ENCODE results near the gene NUP188.

The NUP188 gene

DNA sequence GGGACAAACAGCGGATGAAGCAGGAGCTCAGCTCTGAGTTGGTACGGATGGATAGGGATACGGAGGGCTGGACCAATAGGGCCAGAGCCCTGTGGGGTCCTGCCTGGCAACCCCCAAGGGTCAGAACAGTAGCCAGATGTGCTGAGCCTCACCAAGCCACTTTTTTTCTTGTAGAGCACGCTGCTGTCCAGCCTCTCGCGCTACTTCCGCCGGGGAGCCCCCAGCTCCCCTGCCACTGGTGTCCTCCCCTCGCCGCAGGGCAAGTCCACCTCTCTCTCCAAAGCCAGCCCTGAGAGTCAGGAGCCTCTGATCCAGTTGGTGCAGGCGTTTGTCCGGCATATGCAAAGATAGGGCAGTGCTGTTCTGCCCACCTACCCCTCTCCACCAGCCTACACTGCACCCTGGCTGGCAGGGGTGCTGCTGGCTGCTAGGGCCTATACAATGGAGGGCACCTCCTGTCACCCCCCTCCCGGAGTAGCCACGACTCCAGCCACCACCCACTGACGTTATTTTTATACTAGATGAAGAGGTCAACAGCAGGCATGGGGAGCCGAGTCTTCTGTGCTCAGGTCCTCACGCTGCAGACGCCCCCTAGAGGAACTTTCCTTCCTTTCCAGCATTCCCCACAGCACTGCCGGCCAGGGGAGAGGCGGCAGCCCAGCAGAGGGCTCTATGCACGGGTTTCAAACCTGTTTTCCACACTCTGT is 59.0 kb downstream of the NUP188 start:
- Histone ChIP-seq H3K9me3 (ENCODE audit: control insufficient read depth, insufficient read depth, low read depth, low read length) (no peaks in the 10 kb centered on the region), H3K27ac (ENCODE audit: extremely low read depth, low read depth, low read length) (no peak overlapping the region), H3K36me3 (ENCODE audit: control insufficient read depth in 2 of 2, insufficient read depth in 1 of 2, low read length in 2 of 2) (peaks cover 3 to 83% of the 10 kb centered on the region in 2 experiments; a peak in 2 of 3 replicates), H3K4me3 (ENCODE audit: low read depth, low read length) (no peak overlapping the region), H3K4me1 (ENCODE audit: control insufficient read depth, insufficient read depth, low read length) (no peaks in the 10 kb centered on the region)
- POLR2A ChIA-PET, result interaction anchor here (0.6 to 2.6 kb wide), 6 partner anchors 9 to 58 kb away, joined by 3 to 10 read pairs (median 4); partner anchors contain the start of genes MIGA2 and SH3GLB2
- CTCF ChIA-PET, result interaction anchor here (0.7 to 3.3 kb wide), 26 partner anchors 8 to 830 kb away, joined by 3 to 31 read pairs (median 4); partner anchors contain the start of genes MIGA2 and SH3GLB2
- TF ChIP-seq ZNF707 (tag by site-specific recombination; IDR thresholded peaks at IDR 0.05) (no peak), ZNF19 (tag by site-specific recombination; IDR thresholded peaks at IDR 0.05; ENCODE audit: low read depth) (no peak), ZNF121 (tag by site-specific recombination; IDR thresholded peaks at IDR 0.05) (no peak), ZNF354C (tag by site-specific recombination; IDR thresholded peaks at IDR 0.05; ENCODE audit: borderline replicate concordance, low read depth) (no peak), ZNF521 (tag by site-specific recombination; IDR thresholded peaks at IDR 0.05) (no peak), OVOL3 (tag by site-specific recombination; IDR thresholded peaks at IDR 0.05) (no peak), SP7 (tag by site-specific recombination; IDR thresholded peaks at IDR 0.05) (peak; percentile 18; the same call in 1 of the 2 replicates), ZNF140 (tag by site-specific recombination; IDR thresholded peaks at IDR 0.05) (no peak), ZNF558 (tag by site-specific recombination; IDR thresholded peaks at IDR 0.05) (no peak), ZNF157 (tag by site-specific recombination; IDR thresholded peaks at IDR 0.05) (no peak), ZNF37A (tag by site-specific recombination; IDR thresholded peaks at IDR 0.05) (no peak), ZNF423 (tag by site-specific recombination; IDR thresholded peaks at IDR 0.05) (no peak), GLIS2 (tag by site-specific recombination; IDR thresholded peaks at IDR 0.05) (peak; percentile 51), ZNF530 (tag by site-specific recombination; IDR thresholded peaks at IDR 0.05; ENCODE audit: low read depth) (no peak), ZNF544 (tag by site-specific recombination; IDR thresholded peaks at IDR 0.05) (no peak), ZIC2 (tag by site-specific recombination; IDR thresholded peaks at IDR 0.05) (peak; percentile 31; the same call in 1 of the 2 replicates), ZNF621 (tag by site-specific recombination; IDR thresholded peaks at IDR 0.05) (no peak), ZNF174 (tag by site-specific recombination; IDR thresholded peaks at IDR 0.05) (no peak), ZNF623 (tag by site-specific recombination; IDR thresholded peaks at IDR 0.05) (no peak), ZBTB1 (tag by site-specific recombination; IDR thresholded peaks at IDR 0.05) (no peak), MYNN (tag by site-specific recombination; IDR thresholded peaks at IDR 0.05; ENCODE audit: borderline replicate concordance) (no peak), ZEB2 (tag by site-specific recombination; IDR thresholded peaks at IDR 0.05) (no peak), ZNF266 (tag by site-specific recombination; IDR thresholded peaks at IDR 0.05; ENCODE audit: low read depth) (no peak), ZFP37 (tag by site-specific recombination; IDR thresholded peaks at IDR 0.05) (no peak)
- TF ChIP-seq, protein P1, sequence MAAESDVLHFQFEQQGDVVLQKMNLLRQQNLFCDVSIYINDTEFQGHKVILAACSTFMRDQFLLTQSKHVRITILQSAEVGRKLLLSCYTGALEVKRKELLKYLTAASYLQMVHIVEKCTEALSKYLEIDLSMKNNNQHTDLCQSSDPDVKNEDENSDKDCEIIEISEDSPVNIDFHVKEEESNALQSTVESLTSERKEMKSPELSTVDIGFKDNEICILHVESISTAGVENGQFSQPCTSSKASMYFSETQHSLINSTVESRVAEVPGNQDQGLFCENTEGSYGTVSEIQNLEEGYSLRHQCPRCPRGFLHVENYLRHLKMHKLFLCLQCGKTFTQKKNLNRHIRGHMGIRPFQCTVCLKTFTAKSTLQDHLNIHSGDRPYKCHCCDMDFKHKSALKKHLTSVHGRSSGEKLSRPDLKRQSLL (tag by site-specific recombination; IDR thresholded peaks at IDR 0.05), result no peak
- TF ChIP-seq, protein P2, sequence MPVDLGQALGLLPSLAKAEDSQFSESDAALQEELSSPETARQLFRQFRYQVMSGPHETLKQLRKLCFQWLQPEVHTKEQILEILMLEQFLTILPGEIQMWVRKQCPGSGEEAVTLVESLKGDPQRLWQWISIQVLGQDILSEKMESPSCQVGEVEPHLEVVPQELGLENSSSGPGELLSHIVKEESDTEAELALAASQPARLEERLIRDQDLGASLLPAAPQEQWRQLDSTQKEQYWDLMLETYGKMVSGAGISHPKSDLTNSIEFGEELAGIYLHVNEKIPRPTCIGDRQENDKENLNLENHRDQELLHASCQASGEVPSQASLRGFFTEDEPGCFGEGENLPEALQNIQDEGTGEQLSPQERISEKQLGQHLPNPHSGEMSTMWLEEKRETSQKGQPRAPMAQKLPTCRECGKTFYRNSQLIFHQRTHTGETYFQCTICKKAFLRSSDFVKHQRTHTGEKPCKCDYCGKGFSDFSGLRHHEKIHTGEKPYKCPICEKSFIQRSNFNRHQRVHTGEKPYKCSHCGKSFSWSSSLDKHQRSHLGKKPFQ (tag by site-specific recombination; IDR thresholded peaks at IDR 0.05), result no peak
- TF ChIP-seq, protein P3, sequence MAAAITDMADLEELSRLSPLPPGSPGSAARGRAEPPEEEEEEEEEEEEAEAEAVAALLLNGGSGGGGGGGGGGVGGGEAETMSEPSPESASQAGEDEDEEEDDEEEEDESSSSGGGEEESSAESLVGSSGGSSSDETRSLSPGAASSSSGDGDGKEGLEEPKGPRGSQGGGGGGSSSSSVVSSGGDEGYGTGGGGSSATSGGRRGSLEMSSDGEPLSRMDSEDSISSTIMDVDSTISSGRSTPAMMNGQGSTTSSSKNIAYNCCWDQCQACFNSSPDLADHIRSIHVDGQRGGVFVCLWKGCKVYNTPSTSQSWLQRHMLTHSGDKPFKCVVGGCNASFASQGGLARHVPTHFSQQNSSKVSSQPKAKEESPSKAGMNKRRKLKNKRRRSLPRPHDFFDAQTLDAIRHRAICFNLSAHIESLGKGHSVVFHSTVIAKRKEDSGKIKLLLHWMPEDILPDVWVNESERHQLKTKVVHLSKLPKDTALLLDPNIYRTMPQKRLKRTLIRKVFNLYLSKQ (tag by site-specific recombination; IDR thresholded peaks at IDR 0.05; ENCODE audit: borderline replicate concordance), result no peak
- TF ChIP-seq, protein P4, sequence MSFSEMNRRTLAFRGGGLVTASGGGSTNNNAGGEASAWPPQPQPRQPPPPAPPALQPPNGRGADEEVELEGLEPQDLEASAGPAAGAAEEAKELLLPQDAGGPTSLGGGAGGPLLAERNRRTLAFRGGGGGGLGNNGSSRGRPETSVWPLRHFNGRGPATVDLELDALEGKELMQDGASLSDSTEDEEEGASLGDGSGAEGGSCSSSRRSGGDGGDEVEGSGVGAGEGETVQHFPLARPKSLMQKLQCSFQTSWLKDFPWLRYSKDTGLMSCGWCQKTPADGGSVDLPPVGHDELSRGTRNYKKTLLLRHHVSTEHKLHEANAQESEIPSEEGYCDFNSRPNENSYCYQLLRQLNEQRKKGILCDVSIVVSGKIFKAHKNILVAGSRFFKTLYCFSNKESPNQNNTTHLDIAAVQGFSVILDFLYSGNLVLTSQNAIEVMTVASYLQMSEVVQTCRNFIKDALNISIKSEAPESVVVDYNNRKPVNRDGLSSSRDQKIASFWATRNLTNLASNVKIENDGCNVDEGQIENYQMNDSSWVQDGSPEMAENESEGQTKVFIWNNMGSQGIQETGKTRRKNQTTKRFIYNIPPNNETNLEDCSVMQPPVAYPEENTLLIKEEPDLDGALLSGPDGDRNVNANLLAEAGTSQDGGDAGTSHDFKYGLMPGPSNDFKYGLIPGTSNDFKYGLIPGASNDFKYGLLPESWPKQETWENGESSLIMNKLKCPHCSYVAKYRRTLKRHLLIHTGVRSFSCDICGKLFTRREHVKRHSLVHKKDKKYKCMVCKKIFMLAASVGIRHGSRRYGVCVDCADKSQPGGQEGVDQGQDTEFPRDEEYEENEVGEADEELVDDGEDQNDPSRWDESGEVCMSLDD (tag by site-specific recombination; IDR thresholded peaks at IDR 0.05), result no peak
- TF ChIP-seq, protein P5, sequence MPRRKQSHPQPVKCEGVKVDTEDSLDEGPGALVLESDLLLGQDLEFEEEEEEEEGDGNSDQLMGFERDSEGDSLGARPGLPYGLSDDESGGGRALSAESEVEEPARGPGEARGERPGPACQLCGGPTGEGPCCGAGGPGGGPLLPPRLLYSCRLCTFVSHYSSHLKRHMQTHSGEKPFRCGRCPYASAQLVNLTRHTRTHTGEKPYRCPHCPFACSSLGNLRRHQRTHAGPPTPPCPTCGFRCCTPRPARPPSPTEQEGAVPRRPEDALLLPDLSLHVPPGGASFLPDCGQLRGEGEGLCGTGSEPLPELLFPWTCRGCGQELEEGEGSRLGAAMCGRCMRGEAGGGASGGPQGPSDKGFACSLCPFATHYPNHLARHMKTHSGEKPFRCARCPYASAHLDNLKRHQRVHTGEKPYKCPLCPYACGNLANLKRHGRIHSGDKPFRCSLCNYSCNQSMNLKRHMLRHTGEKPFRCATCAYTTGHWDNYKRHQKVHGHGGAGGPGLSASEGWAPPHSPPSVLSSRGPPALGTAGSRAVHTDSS (tag by site-specific recombination; IDR thresholded peaks at IDR 0.05), result no peak

Measured in HEK293 (cell line).